HG02970 (cell line): ENCODE measurements around the gene PHC3.

Source experiments
- ATAC-seq: cut with Tn5 transposase; IDR thresholded peaks from one replicate; pipeline ENCODE4 v1.9.1; 2021; ENCODE audit warnings: mild to moderate bottlenecking, moderate library complexity, moderate number of reproducible peaks; ENCODE audit not compliant: unreplicated experiment, low FRiP score

The PHC3 gene

GRCh38 chr3:170046269-170047132 lies 135.0 kb downstream of the PHC3 start:
- ATAC-seq = no peak

GRCh38 chr3:170044795-170045244 lies 136.7 kb downstream of the PHC3 start:
- ATAC-seq = peak; percentile 65

- ATAC-seq = no peak
Measured at GRCh38 chr3:170044271-170044670, 137.3 kb downstream of the PHC3 start.

- ATAC-seq = no peak
Measured at GRCh38 chr3:170043506-170043905, 138.0 kb downstream of the PHC3 start.

- no peak for ATAC-seq
Measured at GRCh38 chr3:170040418-170040817, 141.1 kb downstream of the PHC3 start.

GRCh38 chr3:170038434-170039110 lies 143.0 kb downstream of the PHC3 start:
- peak; percentile 21 for ATAC-seq
